HG02610 (cell line): ENCODE data around the gene ARHGAP26.
A peak's percentile ranks its signal among the peaks of the same experiment; 100 is the strongest.
"Not testable (repeated sequence)": the region's sequence is repeated elsewhere in the genome, so short reads cannot be mapped to it uniquely, and the experiment has no call there.

Experiments
- ATAC-seq: cut with Tn5 transposase; IDR thresholded peaks from one replicate; pipeline ENCODE4 v1.9.1; 2021; ENCODE audit warnings: mild to moderate bottlenecking, moderate library complexity; ENCODE audit not compliant: unreplicated experiment

The ARHGAP26 gene

GRCh38 chr5:143191720-143192119, 421.5 kb downstream of the ARHGAP26 start:
- ATAC-seq: no peak

GRCh38 chr5:143192191-143192900, 422.2 kb downstream of the ARHGAP26 start:
- ATAC-seq: no peak

- ATAC-seq: no peak
These were observed 424.0 kb downstream of the ARHGAP26 start for GRCh38 chr5:143194206-143194605.

GRCh38 chr5:143194713-143195112, 424.5 kb downstream of the ARHGAP26 start:
- ATAC-seq: no peak

- no peak for ATAC-seq
These were observed 425.3 kb downstream of the ARHGAP26 start for GRCh38 chr5:143195491-143195890.

- ATAC-seq: no peak
These were observed 426.6 kb downstream of the ARHGAP26 start for GRCh38 chr5:143196601-143197259.

- ATAC-seq: no peak
These were observed 427.1 kb downstream of the ARHGAP26 start for GRCh38 chr5:143197260-143197656.

GRCh38 chr5:143198332-143198731, 428.2 kb downstream of the ARHGAP26 start:
- ATAC-seq: no peak

- ATAC-seq: no peak
These were observed 429.0 kb downstream of the ARHGAP26 start for GRCh38 chr5:143199161-143199560.

- ATAC-seq: no peak
These were observed 429.7 kb downstream of the ARHGAP26 start for GRCh38 chr5:143199843-143200242.

- ATAC-seq: peak; percentile 65
These were observed 430.7 kb downstream of the ARHGAP26 start for GRCh38 chr5:143200781-143201398.

GRCh38 chr5:143201589-143201988, 431.4 kb downstream of the ARHGAP26 start:
- no peak for ATAC-seq

GRCh38 chr5:143203301-143203956, 433.3 kb downstream of the ARHGAP26 start:
- not testable (repeated sequence) for ATAC-seq

- ATAC-seq: no peak
These were observed 434.5 kb downstream of the ARHGAP26 start for GRCh38 chr5:143204474-143205246.

- ATAC-seq: no peak
These were observed 435.2 kb downstream of the ARHGAP26 start for GRCh38 chr5:143205386-143205785.

GRCh38 chr5:143205883-143206195, 435.7 kb downstream of the ARHGAP26 start:
- ATAC-seq: peak; percentile 17

GRCh38 chr5:143206196-143207053, 436.2 kb downstream of the ARHGAP26 start:
- ATAC-seq: peak; percentile 58

- ATAC-seq: no peak
These were observed 436.9 kb downstream of the ARHGAP26 start for GRCh38 chr5:143207058-143207457.

GRCh38 chr5:143207563-143208364, 437.6 kb downstream of the ARHGAP26 start:
- no peak for ATAC-seq
